ENCODE results near the gene TLR9. TPM values are rescaled to one million over a fixed set of nuclear protein-coding genes. Genes with fewer than 3 reads are reported as not detected.
A peak's percentile ranks its signal among the peaks of the same experiment; 100 is the strongest.

The TLR9 gene
- total RNA-seq, 1 experiment from 2014 or later, result not detected

- H3K27ac Mint-ChIP-seq, result peak overlapping the region in 1 of 3 experiments; percentile 35; a peak in 2 of 7 replicates
- WGBS (ENCODE audit: extremely low coverage, insufficient read length, low lambda C conversion rate), result no CpG with 5 or more reads among the region's 3 CpGs
- Histone ChIP-seq H3K27ac (ENCODE audit: insufficient read length, low read depth, low read length) (no peak overlapping the region), H3K9ac (ENCODE audit: extremely low read depth, insufficient read length, low read length) (no peak overlapping the region), H3K4me1 (ENCODE audit: insufficient read depth, low read length) (peaks cover 4% of the 10 kb centered on the region; the same call in 1 of the 2 replicates), H3K4ac (ENCODE audit: low read depth, low read length) (no peak overlapping the region), H3T11ph (ENCODE audit: low read length) (no peak overlapping the region), H2AK5ac (ENCODE audit: insufficient read length, low read length) (no peak overlapping the region), H3K9me3 (ENCODE audit: control insufficient read depth, low read depth, low read length) (no peaks in the 10 kb centered on the region), H3K18ac (ENCODE audit: insufficient read length, low read depth, low read length) (no peak overlapping the region), H4K20me1 (ENCODE audit: control insufficient read depth, insufficient read depth, insufficient read length) (no peaks in the 10 kb centered on the region), H3K79me2 (ENCODE audit: insufficient read depth, low read length) (no peaks in the 10 kb centered on the region), H2AFZ (ENCODE audit: low read length) (no peak overlapping the region), H3K79me1 (ENCODE audit: insufficient read depth, low read depth, low read length, poor library complexity, severe bottlenecking) (no peaks in the 10 kb centered on the region), H4K8ac (replicated peaks; ENCODE audit: insufficient read length, low read depth, low read length) (no peak overlapping the region), H2BK15ac (ENCODE audit: low read depth, low read length) (no peak overlapping the region), H3K56ac (ENCODE audit: insufficient read length, low read depth, low read length) (no peak overlapping the region), H2BK12ac (ENCODE audit: insufficient read length, low read depth, low read length) (no peak overlapping the region), H3K14ac (ENCODE audit: insufficient read depth, low read length) (no peak overlapping the region), H2BK5ac (ENCODE audit: insufficient read length, low read length) (no peak overlapping the region), H3K4me2 (ENCODE audit: insufficient read depth, insufficient read length, low read length) (no peak overlapping the region), H3K27me3 (ENCODE audit: insufficient read depth, low read length) (no peaks in the 10 kb centered on the region), H2BK120ac (ENCODE audit: low read depth, low read length, poor library complexity, severe bottlenecking) (no peak overlapping the region), H4K5ac (ENCODE audit: insufficient read length, low read depth, low read length) (no peak overlapping the region), H2BK20ac (ENCODE audit: low read depth, low read length, poor library complexity, severe bottlenecking) (no peak overlapping the region), H3K23me2 (ENCODE audit: insufficient read length, low read depth, low read length, poor library complexity, severe bottlenecking) (no peaks in the 10 kb centered on the region), H4K91ac (ENCODE audit: insufficient read length, low read depth, low read length) (no peak overlapping the region), H3K23ac (ENCODE audit: insufficient read length, low read depth, low read length) (no peak overlapping the region)
- no peak for DNase-seq
- H3K27me3 Mint-ChIP-seq (ENCODE audit: low read depth), result no peaks in the 10 kb centered on the region; the same call in 1 of the 2 replicates
- peaks cover 0 to 2% of the 10 kb centered on the region in 2 experiments; a peak in 2 of 5 replicates for H3K9me3 Mint-ChIP-seq
- no peaks in the 10 kb centered on the region for H3K36me3 Mint-ChIP-seq (ENCODE audit: insufficient read depth in 1 of 3, low read depth in 3 of 3)
- TF ChIP-seq, protein P1, sequence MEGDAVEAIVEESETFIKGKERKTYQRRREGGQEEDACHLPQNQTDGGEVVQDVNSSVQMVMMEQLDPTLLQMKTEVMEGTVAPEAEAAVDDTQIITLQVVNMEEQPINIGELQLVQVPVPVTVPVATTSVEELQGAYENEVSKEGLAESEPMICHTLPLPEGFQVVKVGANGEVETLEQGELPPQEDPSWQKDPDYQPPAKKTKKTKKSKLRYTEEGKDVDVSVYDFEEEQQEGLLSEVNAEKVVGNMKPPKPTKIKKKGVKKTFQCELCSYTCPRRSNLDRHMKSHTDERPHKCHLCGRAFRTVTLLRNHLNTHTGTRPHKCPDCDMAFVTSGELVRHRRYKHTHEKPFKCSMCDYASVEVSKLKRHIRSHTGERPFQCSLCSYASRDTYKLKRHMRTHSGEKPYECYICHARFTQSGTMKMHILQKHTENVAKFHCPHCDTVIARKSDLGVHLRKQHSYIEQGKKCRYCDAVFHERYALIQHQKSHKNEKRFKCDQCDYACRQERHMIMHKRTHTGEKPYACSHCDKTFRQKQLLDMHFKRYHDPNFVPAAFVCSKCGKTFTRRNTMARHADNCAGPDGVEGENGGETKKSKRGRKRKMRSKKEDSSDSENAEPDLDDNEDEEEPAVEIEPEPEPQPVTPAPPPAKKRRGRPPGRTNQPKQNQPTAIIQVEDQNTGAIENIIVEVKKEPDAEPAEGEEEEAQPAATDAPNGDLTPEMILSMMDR (conservative IDR thresholded peaks at IDR 0.05), result no peak
- H3K4me3 Mint-ChIP-seq, result no peak overlapping the region
- peaks cover 29 to 30% of the 10 kb centered on the region in 2 experiments for H3K4me1 Mint-ChIP-seq
Measured at GRCh38 chr3:52171514-52172261, 53.8 kb downstream of the TLR9 start.

Small RNAs within 50 kb of the gene (microRNA-seq; reads per million reads assigned to microRNA genes)
- 19.6 reads per million, percentile 53 among the genes with 10 or more reads in this experiment for gene MIRLET7G (ENCODE audit: borderline microRNAs expressed)

Other genes starting within 250 kb of the TLR9 start
- gene ACY1, start 242.1 kb downstream of the TLR9 start, total RNA-seq (2021), result 62.6 and 63.6 TPM in 2 replicates
- gene RPL29, start 229.8 kb downstream of the TLR9 start, total RNA-seq (2021), result 1,592 and 1,656 TPM in 2 replicates
- 23.5 and 24.0 TPM in 2 replicates for gene DUSP7, start 169.1 kb downstream of the TLR9 start, total RNA-seq (2021)
- gene POC1A, start 71.2 kb downstream of the TLR9 start, total RNA-seq (2021), result 29.0 and 29.3 TPM in 2 replicates
- 39.1 and 40.4 TPM in 2 replicates for gene ALAS1, start 27.5 kb downstream of the TLR9 start, total RNA-seq (2021)
- 44.8 and 50.9 TPM in 2 replicates for gene TWF2, start 13.5 kb upstream of the TLR9 start, total RNA-seq (2021)
- gene PPM1M, start 20.1 kb upstream of the TLR9 start, total RNA-seq (2021), result 6.1 and 7.4 TPM in 2 replicates
- 83.1 and 84.3 TPM in 2 replicates for gene WDR82, start 53.0 kb upstream of the TLR9 start, total RNA-seq (2021)
- 8.4 and 8.8 TPM in 2 replicates for gene GLYCTK, start 62.2 kb upstream of the TLR9 start, total RNA-seq (2021)
- gene DNAH1, start 90.7 kb upstream of the TLR9 start, total RNA-seq (2021), result 2.0 and 2.3 TPM in 2 replicates
- 79.6 and 84.1 TPM in 2 replicates for gene BAP1, start 184.4 kb upstream of the TLR9 start, total RNA-seq (2021)
- gene PHF7, start 185.0 kb upstream of the TLR9 start, total RNA-seq (2021), result 9.4 and 9.9 TPM in 2 replicates
- 1.7 and 2.4 TPM in 2 replicates for gene SEMA3G, start 219.5 kb upstream of the TLR9 start, total RNA-seq (2021)
- gene TNNC1, start 228.4 kb upstream of the TLR9 start, total RNA-seq (2021), result 5.6 and 7.7 TPM in 2 replicates
- gene NISCH, start 230.0 kb upstream of the TLR9 start, total RNA-seq (2021), result 99.0 and 104 TPM in 2 replicates